A673 (cell line): Measurements from ENCODE around the gene MED14. TPM values are rescaled to one million over a fixed set of nuclear protein-coding genes. Genes with fewer than 3 reads are reported as not detected.
A peak's percentile ranks its signal among the peaks of the same experiment; 100 is the strongest.

Source experiments
- BruUV-seq: library from RNA; stranded (reverse); fragments of 400-500 nt; replicated peaks from 2 replicates; lab custom pipeline; 2021; lab: Mats Ljungman, UMichigan
- CTCF ChIA-PET: fragments of 300-600 bp; sonication (Branson Sonifier 250); formaldehyde crosslinking; loops from one replicate; lab custom pipeline; 2022; ENCODE audit warnings: antibody characterized with exemption; lab: Charles Lee
- POLR2A ChIA-PET: fragments of 300-600 bp; sonication (Branson Sonifier 250); formaldehyde crosslinking; loops from one replicate; lab custom pipeline; 2022; ENCODE audit warnings: antibody characterized with exemption; ENCODE audit not compliant: low non-redundant PET; lab: Charles Lee
- DNase-seq: peaks from one replicate; pipeline ENCODE4 v3.0.0-alpha.2; 2015; ENCODE audit warnings: low spot score
- H3K27ac ChIP-seq: fragments of 200-600 bp; sonication (generic); 2 replicates; pipeline ENCODE4 v1.5.1; 2016; ENCODE audit warnings: mixed run types, low read depth, mild to moderate bottlenecking, mixed read lengths, antibody characterized with exemption, low read length; ENCODE audit not compliant: poor library complexity, severe bottlenecking
- H3K27me3 ChIP-seq: fragments of 200-600 bp; sonication (generic); replicated peaks from 2 replicates; pipeline ENCODE4 v1.6.1; 2017; ENCODE audit warnings: mixed run types, low read depth, mild to moderate bottlenecking, mixed read lengths, antibody characterized with exemption, low read length; ENCODE audit not compliant: insufficient read depth, poor library complexity
- H3K36me3 ChIP-seq: fragments of 200-600 bp; sonication (generic); 2 replicates; pipeline ENCODE4 v1.6.1; 2016; ENCODE audit warnings: mixed run types, mild to moderate bottlenecking, mixed read lengths, antibody characterized with exemption, low read length; ENCODE audit not compliant: insufficient read depth, poor library complexity, severe bottlenecking
- H3K4me1 ChIP-seq: fragments of 200-600 bp; sonication (generic); 2 replicates; pipeline ENCODE4 v1.6.1; 2017; ENCODE audit warnings: mixed run types, mild to moderate bottlenecking, mixed read lengths, antibody characterized with exemption, low read length; ENCODE audit not compliant: insufficient read depth, poor library complexity, severe bottlenecking
- H3K4me3 ChIP-seq: fragments of 200-600 bp; sonication (generic); 2 replicates; pipeline ENCODE4 v1.5.1; 2016; ENCODE audit warnings: low read depth, mixed run types, mild to moderate bottlenecking, mixed read lengths, low read length; ENCODE audit not compliant: poor library complexity, severe bottlenecking
- H3K9me3 ChIP-seq: fragments of 200-600 bp; sonication (generic); 2 replicates; pipeline ENCODE4 v1.6.1; 2016; ENCODE audit warnings: mixed run types, low read depth, mild to moderate bottlenecking, mixed read lengths, antibody characterized with exemption, low read length; ENCODE audit not compliant: poor library complexity, severe bottlenecking
- CTCF ChIP-seq: fragments of 300-800, 200-600 bp; sonication (generic); conservative IDR thresholded peaks from 2 replicates; pipeline ENCODE4 v1.5.1; 2017; ENCODE audit warnings: low read depth, mild to moderate bottlenecking, antibody characterized with exemption, low read length, moderate library complexity, mixed read lengths
- EZH2 ChIP-seq: fragments of 200-600 bp; sonication (generic); IDR thresholded peaks from 2 replicates; pipeline ENCODE4 v1.6.1; 2017; ENCODE audit warnings: borderline replicate concordance, low read depth, mild to moderate bottlenecking, mixed read lengths, antibody characterized with exemption, low read length; ENCODE audit not compliant: poor library complexity, severe bottlenecking
- intact Hi-C: fragments of 100-400 bp; cut with micrococcal nuclease; formaldehyde crosslinking; loops from one replicate; pipeline ENCODE4 v1.10.0; 2022; ENCODE audit not compliant: unreplicated experiment
- total RNA-seq: library from RNA; stranded (reverse); gene quantifications from 2 replicates; pipeline ENCODE4 v1.2.3, GENCODE V29; 2021

MED14 gene
- total RNA-seq, 1 experiment from 2014 or later = 59.1 TPM

- Histone ChIP-seq H3K4me3 (peak overlapping the region; percentile 80), H3K4me1 (no peaks in the 10 kb centered on the region), H3K36me3 (no peaks in the 10 kb centered on the region), H3K9me3 (no peaks in the 10 kb centered on the region), H3K27ac (peak overlapping the region; percentile 64), H3K27me3 (no peaks in the 10 kb centered on the region)
- ChIA-PET CTCF (no interaction called here), POLR2A (interaction anchor here (0.6 kb wide), 1 partner anchor 250 kb away, joined by 4 read pairs; no protein-coding TSS in a partner anchor)
- DNase-seq = no peak
- TSS peak; percentile 9 for BruUV-seq
- intact Hi-C loops = loop anchor here (5.0 kb wide), 2 partner anchors 104 to 286 kb away; no protein-coding TSS in a partner anchor
- TF ChIP-seq EZH2 (no peak), CTCF (no peak)
Observed at GRCh38 chrX:40646489-40647306, 88.6 kb downstream of the MED14 start.

DNA sequence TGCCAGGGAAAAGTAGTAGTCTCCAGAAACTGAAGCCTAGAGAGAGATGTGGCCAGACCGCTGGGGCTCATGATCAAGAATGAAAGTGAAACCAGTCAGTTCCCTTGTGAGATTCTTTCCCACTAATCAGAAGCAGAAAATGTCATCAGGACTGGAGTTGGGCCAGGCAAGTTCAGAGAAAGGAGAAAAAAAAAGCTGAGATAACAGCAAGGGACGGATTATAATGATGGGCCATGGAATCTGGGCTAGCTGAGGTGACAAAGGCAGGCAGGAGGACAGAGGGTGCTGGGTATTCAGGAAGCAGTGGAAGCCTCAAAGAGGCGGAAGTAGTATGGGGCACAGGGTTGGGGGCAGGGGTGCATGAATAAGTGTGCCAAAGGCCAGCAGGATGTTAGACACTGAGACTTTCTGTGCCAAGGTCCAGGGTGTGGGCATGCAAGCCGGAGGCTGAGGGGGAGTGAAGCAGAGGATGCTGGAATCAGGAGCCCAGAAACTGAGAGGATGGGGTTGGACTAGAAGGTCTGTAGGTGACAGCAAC lies 90.5 kb downstream of the MED14 start:
- TF ChIP-seq EZH2 = no peak
- TF ChIP-seq CTCF = no peak
- DNase-seq = peak; percentile 33
- no TSS peak for BruUV-seq
- Histone ChIP-seq H3K27ac (peak overlapping the region; percentile 45), H3K4me3 (peak overlapping the region; percentile 30), H3K36me3 (peaks cover 4% of the 10 kb centered on the region), H3K27me3 (no peaks in the 10 kb centered on the region), H3K4me1 (no peaks in the 10 kb centered on the region), H3K9me3 (no peaks in the 10 kb centered on the region)
- POLR2A ChIA-PET = no interaction called here
- intact Hi-C loops = loop anchor here (5.0 kb wide), 2 partner anchors 103 to 287 kb away; no protein-coding TSS in a partner anchor
- CTCF ChIA-PET = interaction anchor here (0.9 kb wide), 1 partner anchor 101 kb away, joined by 3 read pairs; no protein-coding TSS in a partner anchor

DNA sequence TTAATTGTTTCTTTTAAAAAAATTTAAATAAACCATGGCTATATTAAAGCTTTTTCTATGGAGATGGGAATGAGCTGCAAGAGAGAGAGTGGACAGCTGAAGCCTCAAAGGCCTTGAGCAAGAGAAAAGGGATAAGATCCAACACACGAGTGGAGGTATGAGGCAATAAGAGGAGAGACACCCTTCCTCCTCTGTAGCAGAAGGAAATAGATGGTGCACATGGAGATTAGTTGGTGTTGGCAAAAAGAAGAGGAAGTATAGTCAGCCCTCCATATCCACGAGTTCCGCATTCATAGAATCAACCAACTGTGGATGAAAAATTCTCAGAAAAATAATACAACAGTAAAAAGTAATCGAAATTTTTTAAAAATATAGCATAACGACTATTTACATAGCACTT lies 91.2 kb downstream of the MED14 start:
- BruUV-seq = no TSS peak
- no peak for DNase-seq
- Histone ChIP-seq H3K36me3 (peaks cover 10% of the 10 kb centered on the region), H3K4me3 (peak overlapping the region; percentile 30), H3K9me3 (no peaks in the 10 kb centered on the region), H3K27me3 (no peaks in the 10 kb centered on the region), H3K4me1 (no peaks in the 10 kb centered on the region), H3K27ac (peak overlapping the region; percentile 45)
- intact Hi-C loops = no loop called here
- ChIA-PET CTCF (no interaction called here), POLR2A (no interaction called here)
- no peak for TF ChIP-seq EZH2
- TF ChIP-seq CTCF = no peak
